T-cell (primary cell): ENCODE data around the gene RAP1GAP. TPM values are rescaled to one million over a fixed set of nuclear protein-coding genes. Genes with fewer than 3 reads are reported as not detected.

Experiments used
- ATAC-seq, 4 experiments: fragments of 200-7000 bp in 3 of 4; fragments of 150-1000 bp in 1 of 4; cut with Tn5 transposase; replicated peaks in 1 of 4; 1 replicate in 3 of 4; 2 replicates in 1 of 4; pipeline ENCODE4 v1.10.0; 2021; ENCODE audit warnings: moderate library complexity in 3 of 4, mild to moderate bottlenecking in 2 of 4, moderate number of reproducible peaks in 1 of 4
- CTCF ChIA-PET, 2 donors: fragments of 300-600 bp; sonication (Branson Sonifier 250); formaldehyde crosslinking; loops; one replicate each; lab custom pipeline; 2022; ENCODE audit warnings: antibody characterized with exemption in 2 of 2; lab: Charles Lee
- POLR2A ChIA-PET, 2 donors: fragments of 300-600 bp; sonication (Branson Sonifier 250); formaldehyde crosslinking; loops; one replicate each; lab custom pipeline; 2022; ENCODE audit warnings: antibody characterized with exemption in 2 of 2; lab: Charles Lee
- DNase-seq, 35 experiments: peaks; one replicate each; pipeline versions ENCODE4 v3.0.0 to v3.0.0-alpha.2; 2013 to 2023
- H3K27ac ChIP-seq: one replicate; pipeline ENCODE4 v1.5.1; 2013; ENCODE audit warnings: low read length
- H3K27me3 ChIP-seq, 2 experiments: replicated peaks in 1 of 2; 1 replicate in 1 of 2; 2 replicates in 1 of 2; pipeline versions ENCODE4 v1.6.1 to v1.7.0; 2013; ENCODE audit warnings: low read length in 1 of 2, mixed read lengths in 1 of 2; ENCODE audit not compliant: control insufficient read depth in 2 of 2, insufficient read depth in 2 of 2; ENCODE audit errors: extremely low read depth in 1 of 2
- H3K36me3 ChIP-seq, 2 donors: 1 replicate in 1 of 2; 2 replicates in 1 of 2; pipeline versions ENCODE4 v1.6.1 to v1.7.0; 2013; ENCODE audit warnings: low read length in 1 of 2; ENCODE audit not compliant: control insufficient read depth in 2 of 2, insufficient read depth in 1 of 2; ENCODE audit errors: extremely low read depth in 1 of 2
- H3K4me1 ChIP-seq, 2 experiments: 1 replicate in 1 of 2; 2 replicates in 1 of 2; pipeline versions ENCODE4 v1.6.1 to v1.7.0; 2013; ENCODE audit warnings: low read length in 2 of 2, mixed read lengths in 1 of 2; ENCODE audit not compliant: insufficient read depth in 2 of 2, control insufficient read depth in 1 of 2; ENCODE audit errors: extremely low read depth in 1 of 2
- H3K4me3 ChIP-seq, 2 donors: 1 replicate in 1 of 2; 2 replicates in 1 of 2; pipeline versions ENCODE4 v1.5.1 to v1.7.0; 2013; ENCODE audit warnings: mild to moderate bottlenecking in 2 of 2, low read length in 1 of 2, moderate library complexity in 1 of 2; ENCODE audit not compliant: control insufficient read depth in 1 of 2; ENCODE audit errors: extremely low read depth in 1 of 2
- H3K9me3 ChIP-seq: 2 replicates; pipeline ENCODE4 v1.7.0; 2013
- H3K27ac Mint-ChIP-seq, 2 donors: one replicate each; pipeline ENCODE4 v1.8.0; 2020 to 2021; ENCODE audit warnings: mild to moderate bottlenecking in 2 of 2, mixed read lengths in 2 of 2
- H3K27me3 Mint-ChIP-seq, 2 donors: one replicate each; pipeline ENCODE4 v1.8.0; 2021 to 2022; ENCODE audit warnings: mixed read lengths in 2 of 2
- H3K36me3 Mint-ChIP-seq: one replicate; pipeline ENCODE4 v1.8.0; 2021; ENCODE audit warnings: mixed read lengths
- H3K4me1 Mint-ChIP-seq, 3 donors: one replicate each; pipeline ENCODE4 v1.8.0; 2020 to 2022; ENCODE audit warnings: mixed read lengths in 3 of 3, mild to moderate bottlenecking in 1 of 3
- H3K4me3 Mint-ChIP-seq, 3 donors: one replicate each; pipeline ENCODE4 v1.8.0; 2020 to 2022; ENCODE audit warnings: mild to moderate bottlenecking in 3 of 3, mixed read lengths in 3 of 3, moderate library complexity in 3 of 3
- H3K9me3 Mint-ChIP-seq, 3 donors: one replicate each; pipeline ENCODE4 v1.8.0; 2020 to 2022; ENCODE audit warnings: mixed read lengths in 3 of 3
- WGBS: methylation state at CpG from one replicate; pipeline ENCODE4 v1.1.5; 2013; ENCODE audit warnings: missing lambda C conversion rate; ENCODE audit not compliant: insufficient coverage; 5-methylcytosine and 5-hydroxymethylcytosine counted together
- total RNA-seq, 35 experiments: library from RNA in 6 of 35; stranded (reverse) in 6 of 35; fragments of 120-200 nt in 1 of 35; gene quantifications; one replicate each; pipeline versions ENCODE4 v1.2.1 to v1.2.4 and lab custom pipeline; 2013 to 2026

RAP1GAP gene
- total RNA-seq (1 to 10 TPM in 1 of 5 donors, under 1 TPM in 4; 0.18 to 1.0 (median 0.35) TPM), total RNA-seq (lab: John Stamatoyannopoulos, UW) (0.11 to 1.7 (median 0.42) reads per million in 29 experiments)
- total RNA-seq (2013): 0.13 TPM

DNA sequence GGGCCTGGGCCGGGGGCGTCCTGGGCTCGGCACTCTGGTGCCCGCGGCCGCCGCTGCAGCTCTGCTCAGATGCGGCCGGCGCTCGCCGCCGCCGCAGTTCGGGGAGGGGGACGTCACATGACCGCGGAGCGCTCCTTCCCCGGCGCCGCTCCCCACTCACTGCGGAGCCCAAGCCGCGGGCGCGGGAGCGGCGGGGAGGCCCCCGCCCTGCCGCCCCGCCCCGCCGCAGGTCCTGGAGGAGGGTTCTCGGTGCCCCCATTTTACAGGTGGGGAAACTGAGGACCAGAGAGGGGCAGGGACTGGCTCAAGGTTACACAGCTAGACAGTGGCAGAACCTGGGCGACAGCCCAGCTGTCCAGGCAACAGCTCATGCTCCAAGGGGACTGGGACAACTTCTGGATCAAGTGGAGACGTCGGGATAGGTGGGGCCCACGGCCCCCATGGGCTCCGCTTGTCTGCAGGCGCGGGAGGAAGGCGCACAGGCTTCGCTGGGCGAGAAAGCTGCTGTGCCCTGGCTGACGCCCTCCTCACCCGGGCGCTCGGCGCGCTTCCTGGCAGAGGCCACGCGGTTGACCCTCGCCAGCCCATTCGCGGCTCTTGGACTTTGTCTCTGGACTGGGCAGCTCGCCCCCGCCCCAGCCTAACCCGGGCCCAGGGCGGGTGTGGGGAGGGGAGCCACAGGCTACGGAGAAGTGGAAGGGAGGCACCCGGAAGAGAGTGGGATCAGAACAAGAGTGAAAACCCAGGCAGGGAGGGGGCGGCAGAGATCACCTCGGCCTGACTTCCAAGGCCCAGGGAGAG, at the start of gene RAP1GAP:
TSS of gene RAP1GAP (minus strand) at position 100 of the 801 bp plus-strand sequence. CDS start 49,325 bp downstream, outside the sequence.
- Mint-ChIP-seq H3K27me3 (peaks cover 16 to 38% of the 10 kb centered on the region in 2 donors), H3K4me3 (peak within 1 kb of the TSS; percentile 60 to 65 (median 62)), H3K4me1 (peaks cover 9 to 14% (median 10%) of the 10 kb centered on the region in 3 donors), H3K27ac (no peak within 1 kb of the TSS), H3K9me3 (no peaks in the 10 kb centered on the region), H3K36me3 (no peaks in the 10 kb centered on the region)
- H3K36me3 ChIP-seq: no peaks in the 10 kb centered on the region
- H3K9me3 ChIP-seq: no peaks in the 10 kb centered on the region
- peak in 10 of 35 experiments; percentile 10 to 54 (median 28) for DNase-seq
- under 1% methylated on average over 62 of the region's 64 CpGs for WGBS
- ChIA-PET CTCF (no interaction called here), POLR2A (no interaction called here)
- peaks cover 0 to 24% of the 10 kb centered on the region in 2 experiments for H3K4me1 ChIP-seq
- H3K27ac ChIP-seq: no peak within 1 kb of the TSS
- ATAC-seq: peak; percentile 72 to 78 (median 78)
- H3K27me3 ChIP-seq: peaks cover 0 to 56% of the 10 kb centered on the region in 2 experiments
- peak within 1 kb of the TSS; percentile 48 to 79 for H3K4me3 ChIP-seq

DNA sequence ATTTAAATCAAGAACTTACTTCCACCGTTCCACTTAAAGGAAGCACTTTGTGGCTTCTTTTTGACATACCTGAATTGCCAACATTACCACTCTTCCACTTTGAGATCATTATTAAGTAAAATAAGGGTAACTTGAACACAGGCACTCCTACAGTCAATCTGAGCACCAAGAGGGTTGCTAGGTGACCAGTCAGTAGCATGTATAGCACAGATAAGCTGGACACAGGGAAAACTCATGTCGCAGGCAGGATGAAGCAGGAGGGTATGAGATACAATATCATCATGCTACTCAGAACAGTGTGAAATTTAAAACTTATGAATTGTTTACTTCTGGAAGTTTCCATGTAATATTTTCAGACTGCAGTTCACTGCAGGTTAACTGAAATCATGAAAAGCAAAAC, 47.0 kb upstream of the RAP1GAP start:
- H3K4me1 ChIP-seq: no peaks in the 10 kb centered on the region
- no peak for DNase-seq
- ChIA-PET CTCF (no interaction called here), POLR2A (no interaction called here)
- no peak overlapping the region for H3K4me3 Mint-ChIP-seq
- H3K9me3 ChIP-seq: no peaks in the 10 kb centered on the region
- H3K27ac Mint-ChIP-seq: no peak overlapping the region
- peaks cover 53% of the 10 kb centered on the region for H3K36me3 Mint-ChIP-seq
- peaks cover 0 to 79% of the 10 kb centered on the region in 2 donors for H3K36me3 ChIP-seq
- WGBS: no CpG with 5 or more reads among the region's 2 CpGs
- no peak for ATAC-seq
- H3K27me3 Mint-ChIP-seq: no peaks in the 10 kb centered on the region
- no peak overlapping the region for H3K27ac ChIP-seq
- no peaks in the 10 kb centered on the region for H3K4me1 Mint-ChIP-seq
- H3K4me3 ChIP-seq: no peak overlapping the region
- no peaks in the 10 kb centered on the region for H3K27me3 ChIP-seq
- H3K9me3 Mint-ChIP-seq: no peaks in the 10 kb centered on the region

DNA sequence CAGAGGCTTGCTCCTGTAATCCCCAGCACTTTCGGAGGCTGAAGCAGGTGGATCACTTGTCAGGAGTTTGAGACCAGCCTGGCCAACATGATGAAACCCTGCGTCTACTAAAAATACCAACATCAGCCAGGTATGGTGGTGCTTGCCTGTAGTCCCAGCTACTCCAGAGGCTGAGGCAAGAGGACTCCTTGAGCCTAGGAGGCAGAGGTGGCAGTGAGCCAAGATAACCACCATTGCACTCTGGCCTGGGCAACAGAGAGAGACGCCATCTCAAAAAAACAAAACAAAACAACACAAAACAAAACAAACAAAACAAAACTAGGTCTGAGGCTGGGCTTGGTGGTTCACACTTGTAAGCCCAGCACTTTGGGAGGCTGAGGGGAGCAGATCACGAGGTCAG, 38.7 kb upstream of the RAP1GAP start:
- peaks cover 0 to 4% (median 0%) of the 10 kb centered on the region in 3 donors for H3K4me1 Mint-ChIP-seq
- Histone ChIP-seq H3K4me1 (no peaks in the 10 kb centered on the region), H3K27me3 (no peaks in the 10 kb centered on the region), H3K36me3 (peaks cover 8 to 69% of the 10 kb centered on the region in 2 donors), H3K27ac (no peak overlapping the region), H3K4me3 (no peak overlapping the region), H3K9me3 (no peaks in the 10 kb centered on the region)
- CTCF ChIA-PET: interaction anchor here in 1 of 2 donors (0.6 kb wide), 1 partner anchor 367 kb away, joined by 4 read pairs; no protein-coding TSS in a partner anchor
- peaks cover 46% of the 10 kb centered on the region for H3K36me3 Mint-ChIP-seq
- no peak overlapping the region for H3K27ac Mint-ChIP-seq
- DNase-seq: no peak
- no peak for ATAC-seq
- POLR2A ChIA-PET: interaction anchor here in 1 of 2 donors (0.6 kb wide), 1 partner anchor 17 kb away, joined by 8 read pairs; no protein-coding TSS in a partner anchor
- H3K4me3 Mint-ChIP-seq: no peak overlapping the region
- WGBS: no CpG with 5 or more reads among the region's 4 CpGs
- no peaks in the 10 kb centered on the region for H3K27me3 Mint-ChIP-seq
- no peaks in the 10 kb centered on the region for H3K9me3 Mint-ChIP-seq

DNA sequence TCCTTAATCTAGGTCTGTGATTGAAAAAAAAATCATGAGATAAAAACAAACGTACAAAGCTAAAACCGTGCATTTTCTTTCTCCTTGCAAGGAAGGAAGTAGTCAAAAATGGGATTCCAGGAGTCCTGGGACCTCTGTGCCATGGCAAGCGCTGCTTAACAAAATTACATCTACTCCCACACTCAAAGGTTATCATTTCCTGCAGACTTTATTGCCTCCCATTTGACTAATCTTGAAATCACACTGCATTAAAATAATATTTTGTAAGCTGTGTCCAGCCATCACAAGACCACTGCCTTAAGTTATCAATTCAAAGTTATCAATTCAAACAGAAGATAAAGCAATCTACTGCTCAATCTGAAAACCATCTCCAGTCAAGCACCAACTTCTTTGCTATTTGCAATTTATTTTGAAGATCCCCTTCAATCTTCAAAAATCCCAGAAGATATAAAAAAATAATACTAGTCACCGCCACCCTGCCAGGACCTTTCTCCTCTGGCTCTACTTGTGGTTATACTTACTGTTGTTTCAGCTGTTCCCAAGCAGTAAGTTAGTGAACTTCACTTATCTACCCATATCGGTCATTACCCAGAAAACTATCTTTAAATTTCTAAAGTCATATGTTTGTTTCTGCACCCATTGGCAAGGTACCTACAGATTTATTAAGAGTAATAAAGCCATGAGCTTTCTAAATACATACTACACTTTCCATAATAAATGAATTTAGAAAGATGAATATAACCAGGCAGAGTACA, 38.1 kb upstream of the RAP1GAP start:
- peaks cover 49% of the 10 kb centered on the region for H3K36me3 Mint-ChIP-seq
- no peaks in the 10 kb centered on the region for H3K27me3 ChIP-seq
- no peaks in the 10 kb centered on the region for H3K27me3 Mint-ChIP-seq
- ChIA-PET POLR2A (interaction anchor here in 1 of 2 donors (0.6 kb wide), 1 partner anchor 16 kb away, joined by 8 read pairs; no protein-coding TSS in a partner anchor), CTCF (interaction anchor here in 1 of 2 donors (0.6 kb wide), 1 partner anchor 367 kb away, joined by 4 read pairs; no protein-coding TSS in a partner anchor)
- H3K27ac Mint-ChIP-seq: no peak overlapping the region
- H3K4me1 ChIP-seq: no peaks in the 10 kb centered on the region
- H3K27ac ChIP-seq: no peak overlapping the region
- WGBS: 100% methylated on average over 2 of the region's 5 CpGs
- peaks cover 0 to 4% (median 0%) of the 10 kb centered on the region in 3 donors for H3K4me1 Mint-ChIP-seq
- no peak overlapping the region for H3K4me3 Mint-ChIP-seq
- peaks cover 10 to 73% of the 10 kb centered on the region in 2 donors for H3K36me3 ChIP-seq
- H3K9me3 Mint-ChIP-seq: no peaks in the 10 kb centered on the region
- no peak for ATAC-seq
- no peak overlapping the region for H3K4me3 ChIP-seq
- no peaks in the 10 kb centered on the region for H3K9me3 ChIP-seq
- no peak for DNase-seq

DNA sequence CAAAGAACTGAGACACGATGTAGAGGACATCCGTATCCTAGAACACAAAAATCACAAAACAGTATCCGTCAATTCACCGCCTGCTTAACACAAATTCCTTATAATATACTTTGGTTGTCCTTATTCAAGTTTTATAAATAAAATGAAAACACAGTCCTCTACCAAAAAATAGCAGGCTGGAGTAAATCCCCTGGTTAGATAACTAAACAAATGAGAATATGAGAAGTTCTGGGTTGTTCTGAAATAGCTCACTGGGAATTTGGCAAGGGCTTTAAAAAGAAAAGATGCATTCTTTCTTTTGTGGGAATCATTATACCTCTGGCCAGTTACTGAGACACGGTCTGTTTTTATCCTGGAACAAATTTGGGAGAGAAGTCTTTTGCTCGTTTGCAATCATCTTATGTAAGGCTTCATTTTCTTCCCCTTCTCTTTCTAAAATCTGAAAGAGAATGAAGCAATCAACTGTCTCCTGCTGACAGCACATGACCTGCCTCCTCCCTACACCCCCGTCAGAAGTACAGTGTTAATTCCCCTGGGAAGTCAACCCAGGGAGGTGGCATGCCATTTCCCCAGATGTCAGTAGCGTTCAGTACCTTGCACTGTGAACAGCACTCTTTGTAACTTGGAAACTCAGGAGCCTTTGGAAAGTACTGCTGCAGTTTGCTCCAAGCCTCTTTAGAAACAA, 37.1 kb upstream of the RAP1GAP start:
- Histone ChIP-seq H3K36me3 (peaks cover 10 to 73% of the 10 kb centered on the region in 2 donors), H3K9me3 (no peaks in the 10 kb centered on the region), H3K27ac (no peak overlapping the region), H3K27me3 (no peaks in the 10 kb centered on the region), H3K4me3 (no peak overlapping the region), H3K4me1 (no peaks in the 10 kb centered on the region)
- no peak for ATAC-seq
- 100% methylated on average over 2 of the region's 8 CpGs for WGBS
- Mint-ChIP-seq H3K27me3 (no peaks in the 10 kb centered on the region), H3K4me1 (peaks cover 0 to 4% (median 0%) of the 10 kb centered on the region in 3 donors), H3K36me3 (peaks cover 50% of the 10 kb centered on the region), H3K9me3 (no peaks in the 10 kb centered on the region), H3K4me3 (no peak overlapping the region), H3K27ac (no peak overlapping the region)
- ChIA-PET POLR2A (interaction anchor here in 1 of 2 donors (0.7 kb wide), 1 partner anchor 354 kb away, joined by 3 read pairs; no protein-coding TSS in a partner anchor), CTCF (no interaction called here)
- DNase-seq: no peak
